Keratinocyte (primary cell): ENCODE results near the gene TGFBR1. TPM values are rescaled to one million over a fixed set of nuclear protein-coding genes. Genes with fewer than 3 reads are reported as not detected.

Experiments used
- DNase-seq: peaks from one replicate; pipeline ENCODE4 v3.0.0-alpha.2; 2011; ENCODE audit warnings: low read depth, missing footprints, low spot score
- FAIRE-seq: peaks from 2 replicates; lab custom pipeline; 2011; peaks lifted over from hg19 to GRCh38; lab: Jason Lieb, UNC
- H2AFZ ChIP-seq: 2 replicates; pipeline ENCODE4 v1.6.0; 2012; ENCODE audit warnings: low read length, control low read depth, inconsistent platforms; ENCODE audit not compliant: control insufficient read depth
- H3K27ac ChIP-seq: 2 replicates; pipeline ENCODE4 v1.5.1; 2011; ENCODE audit warnings: low read length; ENCODE audit not compliant: control insufficient read depth, insufficient read depth
- H3K27me3 ChIP-seq: 3 replicates; pipeline ENCODE4 v1.6.0; 2011; ENCODE audit warnings: low read length; ENCODE audit not compliant: control insufficient read depth, insufficient read depth; ENCODE audit errors: extremely low read depth
- H3K36me3 ChIP-seq, 2 experiments: 2 replicates in 1 of 2; 3 replicates in 1 of 2; pipeline ENCODE4 v1.5.1; 2011; ENCODE audit warnings: low read length in 2 of 2, mild to moderate bottlenecking in 1 of 2; ENCODE audit not compliant: control insufficient read depth in 2 of 2, insufficient read depth in 2 of 2; ENCODE audit errors: extremely low read depth in 1 of 2
- H3K4me1 ChIP-seq: 3 replicates; pipeline ENCODE4 v1.5.1; 2011; ENCODE audit warnings: low read length; ENCODE audit not compliant: control insufficient read depth, insufficient read depth; ENCODE audit errors: extremely low read depth
- H3K4me2 ChIP-seq: 3 replicates; pipeline ENCODE4 v1.6.0; 2011; ENCODE audit warnings: low read depth, low read length; ENCODE audit not compliant: control insufficient read depth, insufficient read depth; ENCODE audit errors: extremely low read depth
- H3K4me3 ChIP-seq, 3 experiments: fragments of 200-600 bp in 1 of 3; sonication (generic) in 1 of 3; 2 replicates in 2 of 3; 3 replicates in 1 of 3; pipeline ENCODE4 v1.5.1; 2011 to 2016; ENCODE audit warnings: low read length in 3 of 3, mild to moderate bottlenecking in 3 of 3, control low read depth in 2 of 3, inconsistent platforms in 1 of 3, low read depth in 1 of 3, mixed read lengths in 1 of 3, mixed run types in 1 of 3, moderate library complexity in 1 of 3; ENCODE audit not compliant: control insufficient read depth in 2 of 3, insufficient read depth in 2 of 3; ENCODE audit errors: extremely low read depth in 1 of 3
- H3K79me2 ChIP-seq: 2 replicates; pipeline ENCODE4 v1.6.0; 2012; ENCODE audit warnings: low read length; ENCODE audit not compliant: control insufficient read depth, insufficient read depth
- H3K9ac ChIP-seq: 3 replicates; pipeline ENCODE4 v1.6.0; 2011; ENCODE audit warnings: low read length; ENCODE audit not compliant: control insufficient read depth, insufficient read depth; ENCODE audit errors: extremely low read depth
- H3K9me1 ChIP-seq: 3 replicates; pipeline ENCODE4 v1.6.0; 2011; ENCODE audit warnings: low read length; ENCODE audit not compliant: control insufficient read depth, insufficient read depth; ENCODE audit errors: extremely low read depth
- H3K9me3 ChIP-seq: 2 replicates; pipeline ENCODE4 v1.5.1; 2012; ENCODE audit warnings: low read depth, low read length; ENCODE audit not compliant: control insufficient read depth
- H4K20me1 ChIP-seq: 3 replicates; pipeline ENCODE4 v1.6.0; 2011; ENCODE audit warnings: low read length; ENCODE audit not compliant: control insufficient read depth, insufficient read depth; ENCODE audit errors: extremely low read depth
- CTCF ChIP-seq, 3 experiments: IDR thresholded peaks in 1 of 3; conservative IDR thresholded peaks in 1 of 3; optimal IDR thresholded peaks in 1 of 3; 2 replicates in 2 of 3; 3 replicates in 1 of 3; pipeline versions ENCODE3 to v1.5.1; 2011; ENCODE audit warnings: low read length in 3 of 3, mild to moderate bottlenecking in 3 of 3, moderate library complexity in 2 of 3, control low read depth in 1 of 3, inconsistent platforms in 1 of 3; ENCODE audit not compliant: insufficient read depth in 2 of 3; ENCODE audit errors: extremely low read depth in 1 of 3
- EZH2 ChIP-seq: IDR thresholded peaks from one replicate; pipeline ENCODE4 v1.6.1; 2012; ENCODE audit warnings: inconsistent platforms, mild to moderate bottlenecking, low read length, moderate library complexity
- dilution Hi-C: fragments of 300-500 bp; cut with MboI; formaldehyde crosslinking; loops from one replicate; pipeline ENCODE4 v1.7.0; 2020; ENCODE audit warnings: low sequenced_read_pairs; ENCODE audit not compliant: extremely low pct_ligation_motif_present
- polyA plus RNA-seq, 5 experiments: library from polyadenylated mRNA; depleted of rRNA in 3 of 5; stranded (reverse) in 3 of 5; stranded (forward) in 1 of 5; unstranded in 1 of 5; fragments of >200 nt; gene quantifications; 1 replicate in 1 of 5; 2 replicates in 3 of 5; 3 replicates in 1 of 5; pipeline versions ENCODE4 v1.2.1 to v1.2.3, GENCODE V29; 2011 to 2012; ENCODE audit warnings: missing spikeins in 2 of 5, low read depth in 1 of 5, low replicate concordance in 1 of 5

Gene TGFBR1
- polyA plus RNA-seq, 1 donor (not counting 4 experiments of a cell fraction or from before 2014, with no cell fraction given): 55.0 TPM

GRCh38 chr9:99072040-99072394, 32.9 kb upstream of the TGFBR1 start:
- no peak for TF ChIP-seq CTCF (optimal IDR thresholded peaks at IDR 0.05 in 1 of 3, IDR thresholded peaks at IDR 0.05 in 1 of 3, conservative IDR thresholded peaks at IDR 0.05 in 1 of 3; ENCODE audit: extremely low read depth in 1 of 3, insufficient read depth in 2 of 3, low read length in 3 of 3)
- TF ChIP-seq EZH2: no peak

GRCh38 chr9:99073347-99073746, 31.6 kb upstream of the TGFBR1 start:
- dilution Hi-C loops: no loop called here

More at GRCh38 chr9:99072040-99072394, 32.9 kb upstream of the TGFBR1 start:
- Histone ChIP-seq H3K36me3 (no peaks in the 10 kb centered on the region), H3K4me1 (no peaks in the 10 kb centered on the region), H3K4me2 (no peak overlapping the region), H4K20me1 (no peaks in the 10 kb centered on the region), H3K9me3 (no peaks in the 10 kb centered on the region), H3K27me3 (no peaks in the 10 kb centered on the region), H3K27ac (no peak overlapping the region), H3K9me1 (no peaks in the 10 kb centered on the region), H3K9ac (no peak overlapping the region), H3K4me3 (no peak overlapping the region), H3K79me2 (no peaks in the 10 kb centered on the region), H2AFZ (no peak overlapping the region)
- dilution Hi-C loops: no loop called here
- FAIRE-seq (no peak), DNase-seq (no peak)

More at GRCh38 chr9:99073347-99073746, 31.6 kb upstream of the TGFBR1 start:
- FAIRE-seq (no peak), DNase-seq (no peak)
- no peak overlapping the region for H2AFZ ChIP-seq
- H3K36me3 ChIP-seq: no peaks in the 10 kb centered on the region
- H3K27ac ChIP-seq: no peak overlapping the region
- H3K4me3 ChIP-seq: no peak overlapping the region
- no peaks in the 10 kb centered on the region for H3K9me1 ChIP-seq
- no peaks in the 10 kb centered on the region for H3K27me3 ChIP-seq
- H3K4me1 ChIP-seq: no peaks in the 10 kb centered on the region
- no peak overlapping the region for H3K9ac ChIP-seq
- no peak overlapping the region for H3K4me2 ChIP-seq
- H3K79me2 ChIP-seq: no peaks in the 10 kb centered on the region
- no peaks in the 10 kb centered on the region for H3K9me3 ChIP-seq
- no peaks in the 10 kb centered on the region for H4K20me1 ChIP-seq
- no peak for TF ChIP-seq EZH2
- no peak for TF ChIP-seq CTCF (optimal IDR thresholded peaks at IDR 0.05 in 1 of 3, IDR thresholded peaks at IDR 0.05 in 1 of 3, conservative IDR thresholded peaks at IDR 0.05 in 1 of 3; ENCODE audit: extremely low read depth in 1 of 3, insufficient read depth in 2 of 3, low read length in 3 of 3)
